Stimulated activated CD8-positive, alpha-beta memory T cell treated with anti-CD3 and anti-CD28 coated beads, Interleukin-12 subunit alpha, Interleukin-12 subunit beta, amount 100 ng/mL, for 24 hours (primary cell): ENCODE data around the gene FMNL2.

Experiments used
- DNase-seq: peaks from one replicate; pipeline ENCODE4 v3.0.0-alpha.2; 2020; ENCODE audit errors: extremely low read depth

Gene FMNL2

GRCh38 chr2:152402780-152403759 lies 68.1 kb downstream of the FMNL2 start:
- DNase-seq: no peak

- no peak for DNase-seq
Observed at GRCh38 chr2:152405206-152406118, 70.5 kb downstream of the FMNL2 start.

GRCh38 chr2:152406119-152406835 lies 71.3 kb downstream of the FMNL2 start:
- DNase-seq: no peak

GRCh38 chr2:152406836-152407161 lies 71.8 kb downstream of the FMNL2 start:
- DNase-seq: no peak

GRCh38 chr2:152407204-152407721 lies 72.3 kb downstream of the FMNL2 start:
- no peak for DNase-seq

- no peak for DNase-seq
Observed at GRCh38 chr2:152407806-152408205, 72.8 kb downstream of the FMNL2 start.

- no peak for DNase-seq
Observed at GRCh38 chr2:152408254-152408653, 73.3 kb downstream of the FMNL2 start.

GRCh38 chr2:152409386-152410164 lies 74.6 kb downstream of the FMNL2 start:
- DNase-seq: no peak

GRCh38 chr2:152410165-152410597 lies 75.2 kb downstream of the FMNL2 start:
- DNase-seq: no peak

GRCh38 chr2:152411154-152411553 lies 76.2 kb downstream of the FMNL2 start:
- DNase-seq: no peak

- no peak for DNase-seq
Observed at GRCh38 chr2:152413228-152414030, 78.5 kb downstream of the FMNL2 start.

GRCh38 chr2:152415231-152415642 lies 80.3 kb downstream of the FMNL2 start:
- DNase-seq: peak; percentile 7

GRCh38 chr2:152415796-152416195 lies 80.8 kb downstream of the FMNL2 start:
- DNase-seq: no peak

GRCh38 chr2:152418688-152419087 lies 83.7 kb downstream of the FMNL2 start:
- no peak for DNase-seq

- no peak for DNase-seq
Observed at GRCh38 chr2:152419944-152420343, 85.0 kb downstream of the FMNL2 start.

GRCh38 chr2:152420363-152420762 lies 85.4 kb downstream of the FMNL2 start:
- no peak for DNase-seq

GRCh38 chr2:152420936-152421335 lies 86.0 kb downstream of the FMNL2 start:
- no peak for DNase-seq

GRCh38 chr2:152421521-152422370 lies 86.8 kb downstream of the FMNL2 start:
- DNase-seq: no peak

- DNase-seq: no peak
Observed at GRCh38 chr2:152423684-152424083, 88.7 kb downstream of the FMNL2 start.
